ENCODE data around the gene RHO.

RHO gene

DNA sequence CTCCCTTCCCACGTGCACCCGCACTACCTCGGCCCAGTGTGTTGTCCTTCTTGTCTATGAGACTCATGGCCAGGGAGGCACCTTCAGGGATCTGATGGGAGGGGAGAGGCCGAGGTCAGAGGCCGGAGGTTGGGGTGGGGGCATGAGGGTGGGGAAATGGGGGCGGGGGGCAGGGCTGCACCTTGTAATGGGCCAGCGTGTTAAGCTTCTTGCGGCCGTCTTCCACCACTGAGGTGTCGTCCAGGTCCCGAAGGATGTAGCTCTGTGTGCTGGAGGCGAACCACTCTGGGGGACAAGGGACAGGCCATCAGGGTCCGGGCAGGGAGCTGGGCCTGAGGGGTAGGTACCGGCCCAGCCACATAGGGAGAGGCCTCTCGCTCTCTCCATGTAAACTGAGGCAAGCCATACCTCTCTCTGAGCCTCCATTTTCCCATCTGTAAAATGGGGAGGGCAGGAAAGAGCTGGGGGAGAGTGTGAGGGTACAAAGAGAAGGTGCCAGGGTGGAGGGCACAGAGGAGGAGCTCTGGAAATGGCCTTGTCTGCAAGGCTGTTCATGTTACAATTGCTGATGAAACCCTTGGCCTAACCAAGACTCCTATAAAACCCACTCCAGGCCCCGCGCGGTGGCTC, 33.3 kb downstream of the RHO start:
- no peaks in the 10 kb centered on the region for H3K27me3 ChIP-seq (ENCODE audit: insufficient read depth, low read length, poor library complexity, severe bottlenecking)
- H3K79me2 ChIP-seq (ENCODE audit: insufficient read depth, low read length) = no peaks in the 10 kb centered on the region
- H2AFZ ChIP-seq (ENCODE audit: low read length) = no peak overlapping the region
- H4K20me1 ChIP-seq (ENCODE audit: insufficient read depth, low read length, poor library complexity, severe bottlenecking) = no peaks in the 10 kb centered on the region
- no peaks in the 10 kb centered on the region for H3K9me2 ChIP-seq (replicated peaks; ENCODE audit: low read depth, low read length)
- H3K9ac ChIP-seq (ENCODE audit: low read depth, low read length, poor library complexity, severe bottlenecking) = no peak overlapping the region
- peaks cover 15% of the 10 kb centered on the region for H3K4me1 ChIP-seq (ENCODE audit: insufficient read depth, low read length, poor library complexity, severe bottlenecking)
- no peaks in the 10 kb centered on the region for H3K9me3 ChIP-seq (ENCODE audit: insufficient read depth, low read depth, low read length)
- no peaks in the 10 kb centered on the region for H3F3A ChIP-seq (ENCODE audit: low read depth)
- H3K36me3 ChIP-seq (ENCODE audit: insufficient read depth, low read length) = peaks cover 25% of the 10 kb centered on the region; the same call in 1 of the 2 replicates
- H3K4me3 ChIP-seq (ENCODE audit: low read length, poor library complexity, severe bottlenecking) = no peak overlapping the region
- no peak overlapping the region for H3K4me2 ChIP-seq (ENCODE audit: low read depth, low read length, poor library complexity, severe bottlenecking)
- no peak for TF ChIP-seq EZH2phosphoT487 (IDR thresholded peaks at IDR 0.05; ENCODE audit: borderline replicate concordance)
- TF ChIP-seq, protein P1, sequence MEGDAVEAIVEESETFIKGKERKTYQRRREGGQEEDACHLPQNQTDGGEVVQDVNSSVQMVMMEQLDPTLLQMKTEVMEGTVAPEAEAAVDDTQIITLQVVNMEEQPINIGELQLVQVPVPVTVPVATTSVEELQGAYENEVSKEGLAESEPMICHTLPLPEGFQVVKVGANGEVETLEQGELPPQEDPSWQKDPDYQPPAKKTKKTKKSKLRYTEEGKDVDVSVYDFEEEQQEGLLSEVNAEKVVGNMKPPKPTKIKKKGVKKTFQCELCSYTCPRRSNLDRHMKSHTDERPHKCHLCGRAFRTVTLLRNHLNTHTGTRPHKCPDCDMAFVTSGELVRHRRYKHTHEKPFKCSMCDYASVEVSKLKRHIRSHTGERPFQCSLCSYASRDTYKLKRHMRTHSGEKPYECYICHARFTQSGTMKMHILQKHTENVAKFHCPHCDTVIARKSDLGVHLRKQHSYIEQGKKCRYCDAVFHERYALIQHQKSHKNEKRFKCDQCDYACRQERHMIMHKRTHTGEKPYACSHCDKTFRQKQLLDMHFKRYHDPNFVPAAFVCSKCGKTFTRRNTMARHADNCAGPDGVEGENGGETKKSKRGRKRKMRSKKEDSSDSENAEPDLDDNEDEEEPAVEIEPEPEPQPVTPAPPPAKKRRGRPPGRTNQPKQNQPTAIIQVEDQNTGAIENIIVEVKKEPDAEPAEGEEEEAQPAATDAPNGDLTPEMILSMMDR (conservative IDR thresholded peaks at IDR 0.05; ENCODE audit: low read length) = no peak

DNA sequence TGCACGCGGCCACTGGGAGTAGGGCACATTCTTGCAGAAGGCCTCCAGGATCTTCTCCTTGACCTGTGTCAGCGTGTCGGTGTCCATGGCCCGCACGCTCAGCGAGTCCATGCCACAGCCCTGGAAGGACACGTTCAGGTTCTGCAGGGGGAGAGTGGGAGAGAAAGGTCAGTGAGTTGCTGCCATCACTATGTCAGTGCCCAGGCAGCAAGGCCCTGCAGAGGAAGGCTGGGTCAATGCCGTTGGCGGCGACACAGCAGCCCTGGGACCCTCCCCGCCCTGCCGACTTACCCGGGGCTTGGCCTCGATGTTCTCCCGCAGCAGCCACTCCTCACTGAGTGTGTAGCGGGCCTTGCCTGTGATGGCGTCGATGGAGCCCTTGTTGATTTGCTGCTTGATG, 34.4 kb downstream of the RHO start:
- Histone ChIP-seq H3K27me3 (ENCODE audit: insufficient read depth, low read length, poor library complexity, severe bottlenecking) (no peaks in the 10 kb centered on the region), H3K4me3 (ENCODE audit: low read length, poor library complexity, severe bottlenecking) (no peak overlapping the region), H3K4me2 (ENCODE audit: low read depth, low read length, poor library complexity, severe bottlenecking) (no peak overlapping the region), H3K79me2 (ENCODE audit: insufficient read depth, low read length) (no peaks in the 10 kb centered on the region), H3F3A (ENCODE audit: low read depth) (no peaks in the 10 kb centered on the region), H3K9ac (ENCODE audit: low read depth, low read length, poor library complexity, severe bottlenecking) (no peak overlapping the region), H3K9me2 (replicated peaks; ENCODE audit: low read depth, low read length) (no peaks in the 10 kb centered on the region), H3K9me3 (ENCODE audit: insufficient read depth, low read depth, low read length) (no peaks in the 10 kb centered on the region), H3K36me3 (ENCODE audit: insufficient read depth, low read length) (peaks cover 25% of the 10 kb centered on the region; the same call in 1 of the 2 replicates), H4K20me1 (ENCODE audit: insufficient read depth, low read length, poor library complexity, severe bottlenecking) (no peaks in the 10 kb centered on the region), H2AFZ (ENCODE audit: low read length) (no peak overlapping the region), H3K4me1 (ENCODE audit: insufficient read depth, low read length, poor library complexity, severe bottlenecking) (peaks cover 15% of the 10 kb centered on the region)
- TF ChIP-seq EZH2phosphoT487 (IDR thresholded peaks at IDR 0.05; ENCODE audit: borderline replicate concordance) = no peak
- TF ChIP-seq, protein P1 (conservative IDR thresholded peaks at IDR 0.05; ENCODE audit: low read length) = no peak

DNA sequence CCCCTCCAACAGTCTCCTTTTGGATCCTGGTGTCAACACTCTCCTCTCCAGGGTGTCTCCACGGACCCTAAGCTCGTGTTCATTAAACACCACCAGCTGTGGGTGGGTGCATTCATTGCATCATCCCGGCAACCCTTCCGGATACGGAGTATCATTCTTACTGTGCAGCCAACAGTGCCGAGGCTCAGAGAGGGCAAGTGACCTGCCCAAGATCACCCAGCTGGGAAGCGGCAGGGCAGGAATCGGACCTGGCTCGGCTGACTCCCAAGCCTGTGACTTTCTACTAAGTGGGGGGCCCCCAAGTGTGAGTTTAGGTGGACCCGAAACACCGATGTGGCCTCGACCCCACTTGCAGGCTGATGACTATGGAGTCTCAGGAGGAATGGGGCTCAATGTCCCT, 34.9 kb downstream of the RHO start:
- Histone ChIP-seq H3K79me2 (ENCODE audit: insufficient read depth, low read length) (no peaks in the 10 kb centered on the region), H3K4me2 (ENCODE audit: low read depth, low read length, poor library complexity, severe bottlenecking) (no peak overlapping the region), H3K4me3 (ENCODE audit: low read length, poor library complexity, severe bottlenecking) (no peak overlapping the region), H3F3A (ENCODE audit: low read depth) (no peaks in the 10 kb centered on the region), H2AFZ (ENCODE audit: low read length) (no peak overlapping the region), H3K9me3 (ENCODE audit: insufficient read depth, low read depth, low read length) (no peaks in the 10 kb centered on the region), H3K27me3 (ENCODE audit: insufficient read depth, low read length, poor library complexity, severe bottlenecking) (no peaks in the 10 kb centered on the region), H3K9ac (ENCODE audit: low read depth, low read length, poor library complexity, severe bottlenecking) (no peak overlapping the region), H3K9me2 (replicated peaks; ENCODE audit: low read depth, low read length) (no peaks in the 10 kb centered on the region), H4K20me1 (ENCODE audit: insufficient read depth, low read length, poor library complexity, severe bottlenecking) (no peaks in the 10 kb centered on the region), H3K36me3 (ENCODE audit: insufficient read depth, low read length) (peaks cover 20% of the 10 kb centered on the region; the same call in 1 of the 2 replicates), H3K4me1 (ENCODE audit: insufficient read depth, low read length, poor library complexity, severe bottlenecking) (peaks cover 12% of the 10 kb centered on the region)
- TF ChIP-seq, protein P1 (conservative IDR thresholded peaks at IDR 0.05; ENCODE audit: low read length) = no peak
- TF ChIP-seq EZH2phosphoT487 (IDR thresholded peaks at IDR 0.05; ENCODE audit: borderline replicate concordance) = no peak
